DMS79 (cell line): ENCODE measurements around the gene TAS2R20.

Source experiments
- DNase-seq: peaks from one replicate; lab custom pipeline; 2025; lab: John Stamatoyannopoulos, UW

Gene TAS2R20

GRCh38 chr12:10959804-10960203 lies 38.3 kb downstream of the TAS2R20 start:
- no peak for DNase-seq

- DNase-seq: no peak
These were observed 40.4 kb downstream of the TAS2R20 start for GRCh38 chr12:10957741-10958140.

GRCh38 chr12:10956085-10956484 lies 42.0 kb downstream of the TAS2R20 start:
- no peak for DNase-seq

GRCh38 chr12:10952645-10953044 lies 45.5 kb downstream of the TAS2R20 start:
- no peak for DNase-seq
